Measurements from ENCODE around the gene TRAK2. TPM values are rescaled to one million over a fixed set of nuclear protein-coding genes. Genes with fewer than 3 reads are reported as not detected.
A peak's percentile ranks its signal among the peaks of the same experiment; 100 is the strongest.

The TRAK2 gene
- total RNA-seq, 1 experiment from 2014 or later, result 12.8 TPM

DNA sequence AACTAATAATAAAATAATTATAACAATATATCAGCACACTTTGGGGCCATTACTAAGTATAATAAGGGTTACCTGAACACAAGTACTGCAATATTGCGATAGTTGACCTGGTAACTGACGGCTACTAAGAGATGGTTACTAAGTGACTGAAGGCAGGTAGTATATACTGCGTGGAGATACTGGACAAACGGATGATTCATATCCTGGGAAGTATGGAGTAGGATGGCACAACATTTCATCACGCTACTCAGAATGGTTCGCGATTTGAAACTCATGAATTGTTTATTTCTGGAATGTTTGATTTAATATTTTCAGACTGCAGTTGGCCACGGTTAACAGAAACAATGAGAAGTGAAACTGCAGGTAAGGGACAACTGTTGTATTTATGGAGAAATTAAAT lies 54.7 kb downstream of the TRAK2 start (continued):
- TF ChIP-seq, protein P1, sequence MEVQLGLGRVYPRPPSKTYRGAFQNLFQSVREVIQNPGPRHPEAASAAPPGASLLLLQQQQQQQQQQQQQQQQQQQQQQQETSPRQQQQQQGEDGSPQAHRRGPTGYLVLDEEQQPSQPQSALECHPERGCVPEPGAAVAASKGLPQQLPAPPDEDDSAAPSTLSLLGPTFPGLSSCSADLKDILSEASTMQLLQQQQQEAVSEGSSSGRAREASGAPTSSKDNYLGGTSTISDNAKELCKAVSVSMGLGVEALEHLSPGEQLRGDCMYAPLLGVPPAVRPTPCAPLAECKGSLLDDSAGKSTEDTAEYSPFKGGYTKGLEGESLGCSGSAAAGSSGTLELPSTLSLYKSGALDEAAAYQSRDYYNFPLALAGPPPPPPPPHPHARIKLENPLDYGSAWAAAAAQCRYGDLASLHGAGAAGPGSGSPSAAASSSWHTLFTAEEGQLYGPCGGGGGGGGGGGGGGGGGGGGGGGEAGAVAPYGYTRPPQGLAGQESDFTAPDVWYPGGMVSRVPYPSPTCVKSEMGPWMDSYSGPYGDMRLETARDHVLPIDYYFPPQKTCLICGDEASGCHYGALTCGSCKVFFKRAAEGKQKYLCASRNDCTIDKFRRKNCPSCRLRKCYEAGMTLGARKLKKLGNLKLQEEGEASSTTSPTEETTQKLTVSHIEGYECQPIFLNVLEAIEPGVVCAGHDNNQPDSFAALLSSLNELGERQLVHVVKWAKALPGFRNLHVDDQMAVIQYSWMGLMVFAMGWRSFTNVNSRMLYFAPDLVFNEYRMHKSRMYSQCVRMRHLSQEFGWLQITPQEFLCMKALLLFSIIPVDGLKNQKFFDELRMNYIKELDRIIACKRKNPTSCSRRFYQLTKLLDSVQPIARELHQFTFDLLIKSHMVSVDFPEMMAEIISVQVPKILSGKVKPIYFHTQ (CRISPR knock-in tag; IDR thresholded peaks at IDR 0.05), result no peak
- no peak for TF ChIP-seq ZBTB21 (CRISPR knock-in tag; IDR thresholded peaks at IDR 0.05; ENCODE audit: borderline replicate concordance)
- no peak for TF ChIP-seq ZNF423 (CRISPR knock-in tag; IDR thresholded peaks at IDR 0.05)
- TF ChIP-seq, protein P2, sequence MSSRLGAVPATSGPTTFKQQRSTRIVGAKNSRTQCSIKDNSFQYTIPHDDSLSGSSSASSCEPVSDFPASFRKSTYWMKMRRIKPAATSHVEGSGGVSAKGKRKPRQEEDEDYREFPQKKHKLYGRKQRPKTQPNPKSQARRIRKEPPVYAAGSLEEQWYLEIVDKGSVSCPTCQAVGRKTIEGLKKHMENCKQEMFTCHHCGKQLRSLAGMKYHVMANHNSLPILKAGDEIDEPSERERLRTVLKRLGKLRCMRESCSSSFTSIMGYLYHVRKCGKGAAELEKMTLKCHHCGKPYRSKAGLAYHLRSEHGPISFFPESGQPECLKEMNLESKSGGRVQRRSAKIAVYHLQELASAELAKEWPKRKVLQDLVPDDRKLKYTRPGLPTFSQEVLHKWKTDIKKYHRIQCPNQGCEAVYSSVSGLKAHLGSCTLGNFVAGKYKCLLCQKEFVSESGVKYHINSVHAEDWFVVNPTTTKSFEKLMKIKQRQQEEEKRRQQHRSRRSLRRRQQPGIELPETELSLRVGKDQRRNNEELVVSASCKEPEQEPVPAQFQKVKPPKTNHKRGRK (CRISPR knock-in tag; IDR thresholded peaks at IDR 0.05; ENCODE audit: borderline replicate concordance), result no peak

DNA sequence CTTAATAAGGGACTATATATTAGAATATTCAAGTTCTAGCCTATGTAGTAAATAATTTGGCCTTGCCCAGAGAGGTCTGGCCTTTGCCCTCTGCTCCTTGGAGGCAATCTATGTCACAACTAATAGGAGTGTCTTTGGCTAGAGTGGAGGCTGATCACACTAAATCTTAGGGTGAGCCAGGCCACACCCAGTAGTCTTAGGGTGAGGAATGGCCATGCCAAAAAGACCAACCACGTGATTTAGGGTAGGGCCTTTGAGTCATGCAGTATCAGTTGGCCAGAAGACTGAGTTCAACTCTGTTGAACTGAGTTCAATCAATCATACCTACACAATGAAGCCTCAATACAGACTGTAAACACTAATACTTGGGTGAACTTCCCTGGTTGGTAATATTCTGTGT lies 68.1 kb downstream of the TRAK2 start:
- Mint-ChIP-seq H3K4me1 (peaks cover 11% of the 10 kb centered on the region), H3K36me3 (peaks cover 14% of the 10 kb centered on the region), H3K27me3 (ENCODE audit: low read depth) (no peaks in the 10 kb centered on the region), H3K4me3 (no peak overlapping the region), H3K9me3 (no peaks in the 10 kb centered on the region), H3K27ac (no peak overlapping the region)
- DNase-seq (ENCODE audit: low spot score), result no peak
- CTCF ChIA-PET, result no interaction called here
- POLR2A ChIA-PET, result no interaction called here
- TF ChIP-seq SOX15 (CRISPR knock-in tag; IDR thresholded peaks at IDR 0.05), result no peak
- no peak for TF ChIP-seq ZNF317 (CRISPR knock-in tag; IDR thresholded peaks at IDR 0.05; ENCODE audit: borderline replicate concordance, low read depth)
- TF ChIP-seq, protein P1 (CRISPR knock-in tag; IDR thresholded peaks at IDR 0.05), result no peak
- TF ChIP-seq SMAD4 (CRISPR knock-in tag; IDR thresholded peaks at IDR 0.05), result no peak
- no peak for TF ChIP-seq ZNF671 (CRISPR knock-in tag; IDR thresholded peaks at IDR 0.05)
- no peak for TF ChIP-seq MYBL2 (CRISPR knock-in tag; IDR thresholded peaks at IDR 0.05)
- TF ChIP-seq, protein P3, sequence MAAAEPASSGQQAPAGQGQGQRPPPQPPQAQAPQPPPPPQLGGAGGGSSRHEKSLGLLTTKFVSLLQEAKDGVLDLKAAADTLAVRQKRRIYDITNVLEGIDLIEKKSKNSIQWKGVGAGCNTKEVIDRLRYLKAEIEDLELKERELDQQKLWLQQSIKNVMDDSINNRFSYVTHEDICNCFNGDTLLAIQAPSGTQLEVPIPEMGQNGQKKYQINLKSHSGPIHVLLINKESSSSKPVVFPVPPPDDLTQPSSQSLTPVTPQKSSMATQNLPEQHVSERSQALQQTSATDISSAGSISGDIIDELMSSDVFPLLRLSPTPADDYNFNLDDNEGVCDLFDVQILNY (CRISPR knock-in tag; IDR thresholded peaks at IDR 0.05), result no peak
- ATAC-seq, result no peak

DNA sequence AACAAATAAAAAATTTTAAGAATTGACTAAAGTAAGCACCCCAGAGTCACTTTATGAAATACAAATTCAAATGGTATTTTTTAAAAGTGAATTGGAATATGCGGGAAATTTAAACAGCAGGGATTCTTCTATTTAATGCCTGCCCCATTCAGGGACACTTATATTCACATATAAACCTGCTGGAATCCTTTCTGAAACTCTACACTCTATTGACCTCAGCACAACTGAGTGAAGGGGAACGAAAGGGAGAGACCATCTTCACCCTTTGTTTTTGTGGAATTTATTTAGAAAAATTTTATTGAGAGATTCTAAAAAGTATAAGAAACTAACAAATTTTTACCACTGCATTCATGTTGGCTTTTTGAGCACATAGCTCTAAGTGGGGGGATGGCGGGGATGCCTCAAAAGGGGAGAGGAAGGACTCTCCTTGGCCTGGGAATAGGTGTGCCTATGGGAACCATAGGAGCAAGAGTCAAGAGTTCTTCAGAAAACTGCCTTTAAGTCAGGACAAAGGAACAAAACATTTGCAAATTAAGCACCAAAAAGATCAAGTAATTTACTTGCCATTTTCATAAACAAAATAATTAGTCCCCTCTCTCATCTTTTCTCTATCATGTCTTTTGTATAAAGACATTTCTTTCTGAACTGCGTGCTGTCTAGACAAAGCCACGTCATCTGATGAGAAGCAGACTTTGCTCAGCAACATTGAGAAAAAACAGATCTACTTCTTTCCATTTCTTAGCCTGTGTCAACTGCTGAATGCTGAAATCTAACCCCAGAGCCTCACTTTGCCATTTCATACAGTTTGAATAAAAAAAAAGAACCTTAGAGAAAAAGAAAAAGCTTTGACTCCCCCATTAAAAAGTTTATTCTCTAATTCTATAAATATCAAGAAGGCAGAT lies 72.5 kb downstream of the TRAK2 start:
- peak overlapping the region; percentile 74 for H3K27ac Mint-ChIP-seq
- CTCF ChIA-PET, result interaction anchor here (0.6 kb wide), 1 partner anchor 126 kb away, joined by 4 read pairs; no protein-coding TSS in a partner anchor
- TF ChIP-seq, protein P4, sequence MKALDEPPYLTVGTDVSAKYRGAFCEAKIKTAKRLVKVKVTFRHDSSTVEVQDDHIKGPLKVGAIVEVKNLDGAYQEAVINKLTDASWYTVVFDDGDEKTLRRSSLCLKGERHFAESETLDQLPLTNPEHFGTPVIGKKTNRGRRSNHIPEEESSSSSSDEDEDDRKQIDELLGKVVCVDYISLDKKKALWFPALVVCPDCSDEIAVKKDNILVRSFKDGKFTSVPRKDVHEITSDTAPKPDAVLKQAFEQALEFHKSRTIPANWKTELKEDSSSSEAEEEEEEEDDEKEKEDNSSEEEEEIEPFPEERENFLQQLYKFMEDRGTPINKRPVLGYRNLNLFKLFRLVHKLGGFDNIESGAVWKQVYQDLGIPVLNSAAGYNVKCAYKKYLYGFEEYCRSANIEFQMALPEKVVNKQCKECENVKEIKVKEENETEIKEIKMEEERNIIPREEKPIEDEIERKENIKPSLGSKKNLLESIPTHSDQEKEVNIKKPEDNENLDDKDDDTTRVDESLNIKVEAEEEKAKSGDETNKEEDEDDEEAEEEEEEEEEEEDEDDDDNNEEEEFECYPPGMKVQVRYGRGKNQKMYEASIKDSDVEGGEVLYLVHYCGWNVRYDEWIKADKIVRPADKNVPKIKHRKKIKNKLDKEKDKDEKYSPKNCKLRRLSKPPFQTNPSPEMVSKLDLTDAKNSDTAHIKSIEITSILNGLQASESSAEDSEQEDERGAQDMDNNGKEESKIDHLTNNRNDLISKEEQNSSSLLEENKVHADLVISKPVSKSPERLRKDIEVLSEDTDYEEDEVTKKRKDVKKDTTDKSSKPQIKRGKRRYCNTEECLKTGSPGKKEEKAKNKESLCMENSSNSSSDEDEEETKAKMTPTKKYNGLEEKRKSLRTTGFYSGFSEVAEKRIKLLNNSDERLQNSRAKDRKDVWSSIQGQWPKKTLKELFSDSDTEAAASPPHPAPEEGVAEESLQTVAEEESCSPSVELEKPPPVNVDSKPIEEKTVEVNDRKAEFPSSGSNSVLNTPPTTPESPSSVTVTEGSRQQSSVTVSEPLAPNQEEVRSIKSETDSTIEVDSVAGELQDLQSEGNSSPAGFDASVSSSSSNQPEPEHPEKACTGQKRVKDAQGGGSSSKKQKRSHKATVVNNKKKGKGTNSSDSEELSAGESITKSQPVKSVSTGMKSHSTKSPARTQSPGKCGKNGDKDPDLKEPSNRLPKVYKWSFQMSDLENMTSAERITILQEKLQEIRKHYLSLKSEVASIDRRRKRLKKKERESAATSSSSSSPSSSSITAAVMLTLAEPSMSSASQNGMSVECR (CRISPR knock-in tag; IDR thresholded peaks at IDR 0.05; ENCODE audit: borderline replicate concordance), result no peak
- no peak for TF ChIP-seq NR3C1 (CRISPR knock-in tag; conservative IDR thresholded peaks at IDR 0.05; ENCODE audit: low read depth)
- TF ChIP-seq, protein P5, sequence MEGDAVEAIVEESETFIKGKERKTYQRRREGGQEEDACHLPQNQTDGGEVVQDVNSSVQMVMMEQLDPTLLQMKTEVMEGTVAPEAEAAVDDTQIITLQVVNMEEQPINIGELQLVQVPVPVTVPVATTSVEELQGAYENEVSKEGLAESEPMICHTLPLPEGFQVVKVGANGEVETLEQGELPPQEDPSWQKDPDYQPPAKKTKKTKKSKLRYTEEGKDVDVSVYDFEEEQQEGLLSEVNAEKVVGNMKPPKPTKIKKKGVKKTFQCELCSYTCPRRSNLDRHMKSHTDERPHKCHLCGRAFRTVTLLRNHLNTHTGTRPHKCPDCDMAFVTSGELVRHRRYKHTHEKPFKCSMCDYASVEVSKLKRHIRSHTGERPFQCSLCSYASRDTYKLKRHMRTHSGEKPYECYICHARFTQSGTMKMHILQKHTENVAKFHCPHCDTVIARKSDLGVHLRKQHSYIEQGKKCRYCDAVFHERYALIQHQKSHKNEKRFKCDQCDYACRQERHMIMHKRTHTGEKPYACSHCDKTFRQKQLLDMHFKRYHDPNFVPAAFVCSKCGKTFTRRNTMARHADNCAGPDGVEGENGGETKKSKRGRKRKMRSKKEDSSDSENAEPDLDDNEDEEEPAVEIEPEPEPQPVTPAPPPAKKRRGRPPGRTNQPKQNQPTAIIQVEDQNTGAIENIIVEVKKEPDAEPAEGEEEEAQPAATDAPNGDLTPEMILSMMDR (IDR thresholded peaks at IDR 0.05), result no peak
- TF ChIP-seq, protein P6, sequence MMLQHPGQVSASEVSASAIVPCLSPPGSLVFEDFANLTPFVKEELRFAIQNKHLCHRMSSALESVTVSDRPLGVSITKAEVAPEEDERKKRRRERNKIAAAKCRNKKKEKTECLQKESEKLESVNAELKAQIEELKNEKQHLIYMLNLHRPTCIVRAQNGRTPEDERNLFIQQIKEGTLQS (CRISPR knock-in tag; conservative IDR thresholded peaks at IDR 0.05), result no peak
- no peak for TF ChIP-seq TEAD1 (CRISPR knock-in tag; IDR thresholded peaks at IDR 0.05)
- TF ChIP-seq ZNF219 (CRISPR knock-in tag; IDR thresholded peaks at IDR 0.05; ENCODE audit: borderline replicate concordance), result no peak

More for the DNA sequence above, 72.5 kb downstream of the TRAK2 start:
- Mint-ChIP-seq H3K27me3 (ENCODE audit: low read depth) (no peaks in the 10 kb centered on the region), H3K36me3 (peaks cover 20% of the 10 kb centered on the region), H3K9me3 (peaks cover 11% of the 10 kb centered on the region), H3K4me3 (no peak overlapping the region), H3K4me1 (peaks cover 11% of the 10 kb centered on the region)
- no peak for DNase-seq (ENCODE audit: low spot score)
- ATAC-seq, result peak; percentile 84
- POLR2A ChIA-PET, result interaction anchor here (0.5 kb wide), 1 partner anchor 131 kb away, joined by 4 read pairs; no protein-coding TSS in a partner anchor

All from WTC11 (cell line).